GM21423 (cell line): ENCODE results near the gene NRBF2.
A peak's percentile ranks its signal among the peaks of the same experiment; 100 is the strongest.
"Not testable (repeated sequence)": the region's sequence is repeated elsewhere in the genome, so short reads cannot be mapped to it uniquely, and the experiment has no call there.

Experiments used
- ATAC-seq: cut with Tn5 transposase; IDR thresholded peaks from one replicate; pipeline ENCODE4 v1.9.1; 2021; ENCODE audit warnings: mild to moderate bottlenecking, moderate library complexity; ENCODE audit not compliant: unreplicated experiment

NRBF2 gene

DNA sequence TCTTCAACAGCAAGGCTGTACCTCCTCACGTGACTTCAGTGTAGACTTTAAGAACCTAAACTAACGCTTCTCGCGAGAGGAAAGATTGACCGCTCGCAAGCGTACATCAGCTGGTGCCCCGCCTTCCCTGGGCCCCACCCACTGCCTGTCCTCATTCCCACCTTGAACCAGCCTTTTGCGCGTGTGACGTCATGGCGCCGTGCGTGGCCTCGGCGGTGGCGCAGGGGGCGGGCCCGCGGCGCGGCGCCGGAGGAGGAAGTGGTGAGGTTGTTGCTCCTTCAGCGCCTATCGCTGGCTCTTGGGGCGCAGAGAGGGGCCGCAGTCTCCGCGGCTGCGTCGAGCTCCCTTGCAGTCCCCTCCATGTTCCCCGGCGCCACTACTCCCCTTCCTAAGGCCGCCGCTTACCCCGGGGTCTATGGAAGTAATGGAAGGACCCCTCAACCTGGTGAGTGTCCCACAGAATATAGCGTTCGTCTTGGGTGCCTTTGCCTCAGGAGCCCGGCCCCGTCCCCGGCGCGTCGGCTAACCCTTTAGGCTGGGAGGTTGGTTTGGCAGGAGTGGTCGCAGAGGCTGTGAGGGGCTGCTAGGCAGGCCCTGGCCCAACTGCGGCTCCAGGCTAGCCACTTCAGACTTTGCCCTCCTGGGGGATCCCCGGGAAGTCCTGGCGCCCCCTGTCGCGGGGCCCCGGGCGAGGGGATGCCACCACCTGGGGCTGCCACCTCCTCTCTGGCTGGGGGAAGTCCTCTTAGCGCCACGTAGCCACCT is at the start of gene NRBF2:
Gene NRBF2 (plus strand): TSS at position 273 of the 765 bp plus-strand sequence. CDS start 143 bp downstream, at position 416.
- peak; percentile 97 for ATAC-seq

DNA sequence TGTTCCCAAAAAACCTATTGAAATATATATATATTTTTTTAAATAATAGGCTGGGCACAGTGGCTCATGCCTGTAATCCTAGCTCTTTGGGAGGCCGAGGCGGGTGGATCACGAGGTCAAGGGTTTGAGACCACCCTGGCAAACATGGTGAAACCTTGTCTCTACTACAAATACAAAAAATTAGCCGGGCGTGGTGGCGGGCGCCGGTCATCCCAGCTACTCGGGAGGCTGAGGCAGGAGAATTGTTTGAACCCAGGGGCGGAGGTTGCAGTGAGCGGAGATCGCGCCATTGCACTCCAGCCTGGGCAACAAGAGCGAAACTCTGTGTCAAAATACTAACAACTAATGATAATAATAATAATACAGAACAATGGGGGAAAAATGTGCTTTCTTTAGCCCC is 49.7 kb upstream of the NRBF2 start:
- ATAC-seq = not testable (repeated sequence)

DNA sequence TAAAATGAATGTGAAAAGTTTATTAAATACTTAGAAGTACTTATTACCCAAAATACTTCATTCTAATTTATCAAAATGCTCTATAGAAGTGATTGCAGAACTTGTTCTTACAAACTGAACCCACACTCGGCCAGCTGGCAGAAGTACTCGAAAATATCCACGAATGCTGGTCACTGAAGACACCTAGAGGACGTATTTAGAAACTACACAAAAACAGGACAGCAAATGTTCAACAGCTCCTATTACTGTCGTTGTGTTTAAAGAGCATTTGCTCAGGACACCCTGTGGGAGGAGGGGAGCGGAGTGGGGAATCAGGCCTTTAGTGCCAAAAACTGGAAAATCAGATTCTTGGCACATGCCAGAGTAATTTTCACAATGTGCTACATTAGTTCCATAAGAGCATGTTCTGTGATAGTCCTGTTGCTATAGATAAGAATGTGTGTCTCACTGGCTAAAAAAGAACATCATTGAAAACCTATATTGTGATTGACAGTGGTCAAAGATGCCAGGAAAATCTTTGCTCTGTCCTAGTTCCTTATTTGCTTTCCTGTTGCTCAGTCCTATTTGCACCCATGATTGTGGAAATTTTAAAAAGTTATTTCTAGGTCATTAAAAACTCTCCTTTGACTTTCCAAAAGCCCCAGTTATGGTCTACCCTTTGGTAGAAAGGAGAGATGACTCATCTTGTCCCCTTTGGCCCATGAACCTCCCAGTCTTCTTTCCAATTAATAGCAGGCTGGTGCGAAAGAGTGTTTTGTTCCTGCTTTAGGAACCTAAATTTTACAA is 49.0 kb upstream of the NRBF2 start:
- ATAC-seq = no peak

DNA sequence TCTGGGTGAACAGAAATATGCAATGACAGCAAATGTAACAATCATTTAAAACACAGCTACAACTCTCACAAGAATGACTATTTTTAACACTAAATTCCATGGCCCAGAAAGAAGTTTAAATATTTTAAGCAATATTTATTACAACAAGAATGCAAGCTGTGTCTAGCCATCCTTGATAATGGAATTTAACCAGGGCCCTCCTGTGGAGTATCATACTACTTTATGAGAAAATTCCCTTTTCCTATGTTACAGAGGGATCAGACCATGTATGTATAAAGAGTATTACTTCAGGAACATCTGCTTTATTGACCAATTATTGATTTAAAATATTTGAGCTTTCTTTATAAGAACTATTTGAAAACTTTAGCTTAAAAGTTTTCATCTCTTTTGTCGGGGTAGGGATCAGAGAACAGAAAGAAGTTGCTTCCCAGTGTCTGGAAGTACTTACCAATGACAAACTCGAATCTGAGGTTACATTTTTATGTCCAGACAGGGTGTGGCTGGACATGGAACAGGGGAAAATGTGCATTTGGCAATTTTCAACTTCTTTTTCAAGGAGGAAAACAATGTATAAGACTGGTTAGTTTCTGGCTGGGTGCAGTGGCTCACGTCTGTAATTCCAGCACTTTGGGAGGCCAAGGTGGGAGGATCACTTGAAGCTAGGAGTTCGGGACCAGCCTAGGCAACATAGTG is 48.3 kb upstream of the NRBF2 start:
- ATAC-seq = no peak

DNA sequence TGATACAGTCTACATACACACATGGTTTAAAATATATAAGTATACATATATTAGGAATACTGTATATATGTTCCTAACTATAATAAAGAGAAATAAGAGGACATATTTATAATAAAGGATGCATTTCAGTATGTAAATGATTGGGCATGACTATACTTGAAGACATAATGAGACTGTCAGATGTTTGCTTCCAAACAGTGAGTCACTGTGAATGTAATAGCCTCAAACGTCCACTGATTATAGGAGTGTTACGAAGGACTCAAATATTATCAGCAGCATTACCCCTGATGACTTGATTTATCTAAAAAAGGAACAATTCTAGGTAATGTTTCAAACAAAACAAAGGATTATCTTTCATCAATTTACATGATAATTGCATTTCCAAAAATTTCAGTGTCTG is 39.9 kb upstream of the NRBF2 start:
- no peak for ATAC-seq

DNA sequence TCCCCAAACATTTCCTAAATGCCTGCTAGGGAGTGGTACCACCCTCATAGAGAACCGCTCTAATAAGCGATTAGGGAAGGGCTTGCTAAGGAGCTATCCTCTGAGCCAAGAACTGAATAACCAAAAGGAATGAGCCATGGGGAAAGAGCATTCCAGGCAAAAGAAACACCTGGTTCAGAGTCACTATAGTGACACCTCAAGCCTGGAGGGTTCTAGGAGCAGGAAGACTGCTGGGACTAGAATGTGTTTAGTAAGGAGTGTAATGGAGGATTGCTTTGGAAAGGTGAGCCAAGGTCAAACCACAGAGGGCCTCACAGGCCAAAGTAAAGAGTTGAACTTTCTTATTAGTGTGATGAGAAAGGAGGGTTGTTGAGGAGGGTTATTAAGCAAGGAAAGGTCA is 38.7 kb upstream of the NRBF2 start:
- no peak for ATAC-seq

DNA sequence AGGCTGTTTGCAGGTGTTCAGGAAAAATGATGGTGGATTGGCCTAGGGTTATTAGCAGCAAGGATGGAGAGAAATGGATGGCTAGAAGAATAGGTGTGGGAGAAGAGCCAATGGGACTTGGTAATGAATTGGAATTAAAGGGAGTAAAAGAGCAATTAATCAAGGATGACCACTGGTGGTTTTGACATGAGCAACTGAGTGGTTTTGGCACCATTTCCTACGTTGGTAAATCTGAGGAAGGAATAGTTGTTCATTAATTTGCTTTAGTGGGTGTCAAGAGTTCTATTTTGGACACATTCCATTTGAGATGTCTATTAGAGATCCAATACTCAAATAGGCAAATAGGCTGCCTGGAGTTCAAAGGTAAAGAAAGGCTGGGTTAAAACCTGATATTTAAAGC is 38.2 kb upstream of the NRBF2 start:
- ATAC-seq = no peak

DNA sequence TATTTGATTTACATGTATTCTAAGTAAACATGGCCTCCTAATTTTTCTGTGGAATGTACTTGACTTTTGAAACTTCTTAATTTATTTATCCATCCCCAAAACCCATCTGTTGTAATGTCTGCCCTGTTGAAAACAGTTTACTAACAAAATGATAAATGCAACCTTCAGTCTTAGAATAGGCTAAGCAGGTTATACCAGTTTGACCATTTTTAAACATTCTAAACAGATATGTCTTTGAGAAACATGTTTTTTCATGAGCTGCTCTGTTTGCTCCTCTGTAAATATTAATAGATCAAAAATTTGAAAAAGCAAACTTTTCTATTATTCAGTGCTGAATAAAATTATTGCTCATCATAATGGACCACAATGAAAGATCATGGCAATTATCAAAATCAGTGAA is 33.4 kb upstream of the NRBF2 start:
- no peak for ATAC-seq

DNA sequence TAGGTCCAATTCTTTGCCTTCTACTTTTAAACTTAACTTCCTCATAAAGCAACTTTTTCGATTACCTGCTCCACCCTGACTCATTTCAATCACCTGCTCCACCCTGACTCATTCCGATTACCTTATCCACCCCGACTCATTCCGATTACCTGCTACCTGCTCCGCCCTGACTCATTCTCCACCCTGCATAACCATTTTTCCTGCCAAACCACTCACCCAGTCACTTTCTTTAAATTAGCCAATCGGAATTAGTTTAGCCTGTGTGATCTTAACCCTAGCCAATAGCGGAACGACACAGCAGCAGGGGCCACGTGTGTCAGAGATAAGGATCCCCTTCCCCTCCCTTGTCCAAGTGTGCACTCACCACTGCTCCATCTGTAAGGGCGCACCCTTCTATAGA is 32.0 kb upstream of the NRBF2 start:
- not testable (repeated sequence) for ATAC-seq

DNA sequence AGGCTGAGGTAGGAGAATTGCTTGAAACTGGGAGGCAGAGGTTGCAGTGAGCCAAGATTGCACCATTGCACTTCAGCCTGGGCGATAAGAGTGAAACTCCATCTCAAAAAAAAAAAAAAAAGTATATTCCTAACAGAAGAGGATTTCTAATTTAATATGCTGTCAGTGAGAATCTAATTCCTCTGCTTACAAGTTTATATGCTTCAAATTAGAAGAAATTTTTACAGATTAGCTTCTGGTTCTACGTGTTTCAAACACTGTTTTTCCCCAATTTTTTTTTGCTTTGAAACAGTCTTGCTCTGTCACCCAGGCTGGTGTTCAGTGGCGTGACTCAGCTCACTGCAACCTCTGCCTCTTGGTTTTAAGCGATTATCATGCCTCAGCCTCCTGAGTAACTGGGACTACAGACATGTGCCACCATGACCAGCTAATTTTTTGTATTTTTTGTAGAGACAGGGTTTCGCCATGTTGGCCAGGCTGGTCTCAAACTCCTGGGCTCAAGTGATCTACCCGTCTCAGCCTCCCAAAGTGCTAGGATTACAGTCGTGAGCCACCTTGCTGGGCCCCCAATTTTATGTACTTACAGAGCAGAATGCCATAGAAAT is 30.7 kb upstream of the NRBF2 start:
- ATAC-seq = not testable (repeated sequence)

DNA sequence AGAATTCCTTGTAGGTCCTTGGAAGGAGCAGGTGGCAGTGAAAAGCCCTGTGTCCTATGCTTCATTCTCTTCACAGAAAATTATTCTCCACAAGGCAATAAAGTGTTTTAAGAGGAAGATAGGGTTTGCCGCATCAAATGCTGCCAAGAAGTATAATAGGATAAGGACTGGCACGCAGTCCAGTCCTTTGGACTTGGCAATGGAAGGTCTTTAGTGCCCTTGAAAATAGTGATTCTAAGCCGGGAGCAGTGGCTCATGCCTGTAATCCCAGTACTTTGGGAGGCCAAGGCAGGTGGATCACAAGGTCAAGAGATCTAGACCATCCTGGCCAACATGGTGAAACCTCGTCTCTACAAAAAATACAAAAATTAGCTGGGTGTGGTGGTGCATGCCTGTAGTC is 29.9 kb upstream of the NRBF2 start:
- ATAC-seq = not testable (repeated sequence)

DNA sequence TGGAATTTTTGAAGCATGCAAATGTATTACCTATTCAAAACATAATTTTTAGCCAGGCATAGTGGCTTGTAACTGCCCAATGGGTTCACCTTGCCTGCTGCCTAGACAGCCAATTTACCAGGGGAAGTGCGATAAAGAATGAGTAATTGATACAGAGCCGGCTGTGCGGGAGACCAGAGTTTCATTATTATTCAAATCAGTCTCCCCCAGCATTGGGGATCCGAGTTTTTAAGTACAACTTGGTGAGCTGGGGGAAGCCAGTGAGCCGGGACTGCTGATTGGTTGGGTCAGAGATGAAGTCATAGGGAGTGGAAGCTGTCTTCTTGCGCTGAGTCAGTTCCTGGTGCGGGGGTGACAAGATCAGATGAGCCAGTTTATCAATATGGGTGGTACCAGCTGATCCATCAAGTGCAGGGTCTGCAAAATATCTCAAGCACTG is 29.1 kb upstream of the NRBF2 start:
- no peak for ATAC-seq

DNA sequence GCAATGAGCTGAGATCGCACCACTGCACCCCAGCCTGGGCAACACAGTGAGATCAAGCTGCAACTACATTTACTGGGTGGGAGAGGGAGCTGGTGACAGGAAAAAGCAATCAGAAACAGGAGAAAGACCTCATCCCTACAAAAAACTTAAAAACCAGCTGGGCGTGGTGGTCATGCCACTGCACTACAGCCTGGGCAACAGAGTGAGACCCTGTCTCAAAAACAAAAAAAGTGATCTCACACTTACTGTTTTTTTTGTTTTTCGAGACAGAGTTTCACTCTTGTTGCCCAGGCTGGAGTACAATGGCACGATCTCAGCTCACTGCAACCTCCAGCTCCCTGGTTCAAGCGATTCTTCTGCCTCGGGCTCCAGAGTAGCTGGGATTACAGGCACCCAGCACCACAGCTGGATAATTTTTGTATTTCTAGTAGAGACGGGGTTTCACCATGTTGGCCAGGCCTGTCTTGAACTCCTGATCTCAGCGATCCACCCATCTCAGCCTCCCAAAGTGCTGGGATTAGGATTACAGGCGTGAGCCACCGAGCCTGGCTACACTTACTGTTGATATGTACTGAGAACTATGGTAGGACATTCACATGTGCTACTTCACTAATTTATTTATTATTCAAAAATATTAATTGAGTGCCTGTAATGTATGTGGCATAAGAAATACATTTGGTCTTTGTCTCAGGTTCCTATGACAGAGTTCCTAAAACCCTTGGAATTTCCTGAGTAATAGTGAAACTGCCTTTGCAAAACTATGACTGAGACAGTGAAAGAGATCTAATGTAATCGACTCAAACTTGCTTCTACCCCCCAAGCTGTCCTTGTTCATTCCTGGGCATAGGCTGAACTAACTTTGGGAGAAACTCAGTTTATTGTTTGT is 27.7 kb upstream of the NRBF2 start:
- ATAC-seq = no peak

DNA sequence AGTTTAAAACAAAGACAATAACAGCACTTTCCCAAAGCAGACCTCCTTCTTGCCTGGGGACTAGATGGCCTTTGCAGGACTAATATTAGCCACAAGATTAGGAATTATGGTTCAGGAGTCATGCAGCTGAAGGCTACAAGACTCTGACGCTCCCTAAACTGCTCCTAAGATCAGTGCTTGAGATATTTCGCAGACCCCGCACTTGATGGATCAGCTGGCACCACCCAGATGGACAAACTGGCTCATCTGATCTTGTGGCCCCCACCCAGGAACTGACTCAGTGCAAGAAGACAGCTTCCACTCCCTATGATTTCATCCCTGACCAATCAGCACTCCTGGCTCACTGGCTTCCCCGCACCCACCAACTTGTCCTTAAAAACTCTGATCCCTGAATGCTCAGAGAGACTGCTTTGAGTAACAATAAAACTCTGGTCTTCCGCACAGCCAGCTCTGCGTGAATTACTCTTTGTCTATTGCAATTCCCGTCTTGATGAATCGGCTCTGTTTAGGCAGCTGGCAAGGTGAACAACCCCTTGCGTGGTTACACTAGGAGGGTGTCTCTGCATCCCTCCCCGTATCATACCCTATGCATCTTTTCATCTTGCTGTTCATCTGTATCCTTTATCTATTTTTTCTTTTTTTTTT is 26.9 kb upstream of the NRBF2 start:
- ATAC-seq = no peak

DNA sequence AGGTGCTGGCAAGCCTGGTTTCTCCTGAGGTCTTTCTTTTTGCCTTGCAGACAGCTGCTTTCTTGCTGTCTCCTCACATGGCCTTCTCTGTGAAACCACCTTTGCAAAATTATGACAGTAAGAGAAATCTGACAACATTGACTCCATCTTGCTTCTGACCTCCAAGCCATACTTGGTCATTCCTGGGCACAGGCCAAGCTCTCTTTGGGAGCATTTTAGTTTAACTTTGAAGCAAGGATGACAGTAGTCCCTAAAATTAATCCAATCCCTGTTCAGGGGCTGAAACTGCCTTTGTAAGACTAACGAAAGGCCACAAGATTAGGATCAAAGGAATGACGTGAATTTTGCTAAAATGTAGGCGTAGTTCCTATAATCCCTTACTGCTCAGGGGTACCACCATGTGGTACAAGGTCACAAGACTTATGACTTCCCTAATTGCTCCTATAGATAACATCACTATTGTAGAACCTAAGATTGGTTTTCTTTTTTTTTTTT is 25.1 kb upstream of the NRBF2 start:
- ATAC-seq = no peak

DNA sequence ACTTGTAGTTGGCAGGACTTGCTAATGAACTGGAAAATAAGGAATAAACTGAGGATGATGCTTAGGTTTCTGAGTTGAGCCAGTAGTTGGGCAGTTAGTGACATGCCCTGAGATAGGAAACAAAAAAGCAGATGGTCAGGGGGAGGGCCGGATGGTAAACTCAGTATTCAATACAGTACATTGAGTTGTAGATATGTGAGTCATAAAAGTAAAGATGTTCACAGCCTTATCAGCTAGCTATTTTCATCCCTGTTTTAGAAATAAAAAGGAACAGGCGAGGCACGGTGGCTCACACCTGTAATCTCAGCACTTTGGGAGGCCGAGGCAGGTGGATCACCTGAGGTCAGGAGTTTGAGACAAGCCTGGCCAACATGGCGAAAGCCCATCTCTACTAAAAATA is 22.2 kb upstream of the NRBF2 start:
- ATAC-seq = no peak

DNA sequence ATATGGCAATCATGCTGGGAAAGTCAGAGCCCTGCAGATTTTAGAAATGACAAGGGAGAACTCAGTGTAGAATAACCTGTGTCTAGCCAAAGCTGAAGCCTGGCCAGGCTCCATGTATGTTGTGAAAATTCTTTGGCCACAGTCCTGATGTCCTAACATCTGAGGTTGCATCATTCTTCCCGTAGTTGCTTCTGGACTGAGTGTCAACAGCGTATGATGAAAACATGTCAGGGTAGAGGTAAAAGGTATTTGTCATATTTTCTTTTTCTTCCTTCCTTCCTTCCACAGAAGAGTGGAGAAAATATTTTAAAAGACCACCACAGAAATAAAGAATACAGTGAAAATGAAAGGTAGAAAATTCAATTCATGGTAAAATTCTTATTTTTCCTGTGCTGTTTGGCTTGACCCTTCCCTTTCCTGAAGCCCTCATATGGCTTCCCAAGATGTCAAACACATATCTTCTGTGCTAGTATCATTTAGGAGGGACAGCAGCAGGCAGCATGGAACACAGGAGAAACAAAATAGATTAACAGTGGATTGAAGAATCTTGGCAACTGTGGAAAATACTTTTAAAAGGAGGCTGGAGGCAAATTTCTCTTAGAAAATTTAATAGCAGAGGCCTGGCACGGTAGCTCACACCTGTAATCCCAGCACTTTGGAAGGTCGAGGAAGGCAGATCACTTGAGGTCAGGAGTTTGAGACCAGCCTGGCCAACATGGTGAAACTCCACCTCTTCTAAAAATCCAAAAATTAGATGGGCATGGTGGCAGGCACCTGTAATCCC is 18.9 kb upstream of the NRBF2 start:
- ATAC-seq = no peak

DNA sequence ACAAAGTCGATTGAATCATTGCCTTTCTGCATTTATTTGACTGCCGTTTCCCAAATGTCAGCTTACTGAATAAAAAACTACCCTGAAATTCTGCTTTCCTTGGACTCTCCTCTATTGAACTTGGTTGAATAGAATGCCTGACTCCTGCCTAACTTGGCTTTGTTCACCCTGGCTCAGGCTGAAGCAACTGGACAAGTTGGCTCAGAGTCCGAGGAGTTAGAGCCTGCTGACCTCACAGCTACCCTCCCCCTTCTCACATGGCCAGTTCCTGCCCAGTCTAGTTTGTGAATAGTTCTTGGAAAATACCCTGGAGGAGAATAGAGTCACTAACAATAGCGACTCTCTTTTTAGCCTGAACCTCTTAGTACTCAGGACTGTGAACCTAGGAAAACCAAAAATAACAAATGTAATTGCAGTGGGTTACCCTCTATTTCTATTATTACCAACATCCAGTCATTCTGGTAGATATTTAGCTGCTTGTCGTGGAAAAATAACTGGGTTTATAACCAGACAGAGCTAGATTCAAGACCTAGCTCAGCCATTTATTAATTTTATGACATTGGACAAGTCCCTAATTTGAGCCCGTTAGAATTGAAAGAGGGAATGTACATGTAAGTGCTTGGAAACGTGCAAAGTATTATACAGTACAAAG is 17.3 kb upstream of the NRBF2 start:
- no peak for ATAC-seq
